Endothelial cell of umbilical vein (primary cell): Measurements from ENCODE around the gene DOLK. TPM values are rescaled to one million over a fixed set of nuclear protein-coding genes. Genes with fewer than 3 reads are reported as not detected.

Experiments
- BruUV-seq: library from RNA; stranded (reverse); fragments of 400-500 nt; replicated peaks from 2 replicates; lab custom pipeline; 2021; lab: Mats Ljungman, UMichigan
- CTCF ChIA-PET: fragments of 300-600, 350-600 bp; sonication (Branson Sonifier 250); formaldehyde crosslinking; loops from one replicate; lab custom pipeline; 2021; ENCODE audit warnings: antibody characterized with exemption, inconsistent platforms; lab: Charles Lee
- POLR2A ChIA-PET: fragments of 300-600, 350-600 bp; sonication (Branson Sonifier 250); formaldehyde crosslinking; loops from one replicate; lab custom pipeline; 2021; ENCODE audit warnings: antibody characterized with exemption, inconsistent platforms; lab: Charles Lee
- DNase-seq: peaks from one replicate; pipeline ENCODE4 v3.0.0-alpha.2; 2011; ENCODE audit warnings: low read depth, low spot score
- FAIRE-seq: peaks from 2 replicates; lab custom pipeline; 2011; peaks lifted over from hg19 to GRCh38; lab: Jason Lieb, UNC
- H2AFZ ChIP-seq: 2 replicates; pipeline ENCODE4 v1.6.0; 2012; ENCODE audit warnings: low read depth, low read length, control low read depth, inconsistent platforms
- H3K27ac ChIP-seq: 2 replicates; pipeline ENCODE4 v1.5.1; 2011; ENCODE audit warnings: low read depth, mild to moderate bottlenecking, control low read depth, low read length, moderate library complexity; ENCODE audit not compliant: insufficient read depth
- H3K27me3 ChIP-seq, 2 experiments: 2 replicates each; pipeline versions ENCODE4 v1.6.0 to v1.6.1; 2011; ENCODE audit warnings: low read length in 2 of 2, mixed read lengths in 1 of 2; ENCODE audit not compliant: control insufficient read depth in 2 of 2, insufficient read depth in 2 of 2
- H3K36me3 ChIP-seq, 2 experiments: 2 replicates in 1 of 2; 3 replicates in 1 of 2; pipeline ENCODE4 v1.5.1; 2011; ENCODE audit warnings: low read length in 2 of 2, mild to moderate bottlenecking in 1 of 2, moderate library complexity in 1 of 2; ENCODE audit not compliant: control insufficient read depth in 2 of 2, insufficient read depth in 2 of 2; ENCODE audit errors: extremely low read depth in 1 of 2
- H3K4me1 ChIP-seq: 3 replicates; pipeline ENCODE4 v1.5.1; 2011; ENCODE audit warnings: mild to moderate bottlenecking, low read length; ENCODE audit not compliant: control insufficient read depth, insufficient read depth; ENCODE audit errors: extremely low read depth
- H3K4me2 ChIP-seq: 2 replicates; pipeline ENCODE4 v1.6.1; 2011; ENCODE audit warnings: low read length, control low read depth, mixed read lengths; ENCODE audit not compliant: insufficient read depth
- H3K4me3 ChIP-seq, 3 experiments: fragments of 200-600 bp in 1 of 3; sonication (generic), shearing (Covaris generic) in 1 of 3; replicated peaks in 1 of 3; 2 replicates each; pipeline ENCODE4 v1.5.1; 2011 to 2016; ENCODE audit warnings: control low read depth in 3 of 3, low read length in 3 of 3, mild to moderate bottlenecking in 2 of 3, inconsistent platforms in 1 of 3, low read depth in 1 of 3, moderate library complexity in 1 of 3; ENCODE audit not compliant: insufficient read depth in 1 of 3
- H3K79me2 ChIP-seq: 2 replicates; pipeline ENCODE4 v1.6.0; 2012; ENCODE audit warnings: low read length, inconsistent platforms; ENCODE audit not compliant: control insufficient read depth, insufficient read depth
- H3K9ac ChIP-seq: replicated peaks from 2 replicates; pipeline ENCODE3; 2011; ENCODE audit warnings: low read length, control low read depth; ENCODE audit not compliant: insufficient read depth; ENCODE audit errors: extremely low read depth
- H3K9me1 ChIP-seq: replicated peaks from 3 replicates; pipeline ENCODE4 v1.6.0; 2011; ENCODE audit warnings: mild to moderate bottlenecking, low read length; ENCODE audit not compliant: control insufficient read depth, insufficient read depth; ENCODE audit errors: extremely low read depth
- H3K9me3 ChIP-seq: replicated peaks from 2 replicates; pipeline ENCODE4 v1.5.1; 2012; ENCODE audit warnings: low read length, inconsistent platforms; ENCODE audit not compliant: control insufficient read depth, insufficient read depth
- H4K20me1 ChIP-seq: replicated peaks from 2 replicates; pipeline ENCODE3; 2011; ENCODE audit warnings: mild to moderate bottlenecking, low read length; ENCODE audit not compliant: control insufficient read depth, insufficient read depth; ENCODE audit errors: extremely low read depth
- CTCF ChIP-seq, 2 donors: IDR thresholded peaks; 1 replicate in 1 of 2; 2 replicates in 1 of 2; pipeline ENCODE4 v1.5.1; 2011; ENCODE audit warnings: low read length in 2 of 2, mild to moderate bottlenecking in 2 of 2, moderate library complexity in 2 of 2, control low read depth in 1 of 2, inconsistent platforms in 1 of 2, low read depth in 1 of 2; ENCODE audit not compliant: insufficient read depth in 1 of 2; ENCODE audit errors: extremely low read depth in 1 of 2
- EZH2 ChIP-seq: IDR thresholded peaks from 2 replicates; pipeline ENCODE4 v1.6.1; 2012; ENCODE audit warnings: borderline replicate concordance, low read depth, mild to moderate bottlenecking, moderate library complexity, low read length, inconsistent platforms; ENCODE audit not compliant: severe bottlenecking
- FOS ChIP-seq: IDR thresholded peaks from 2 replicates; pipeline ENCODE4 v1.6.1; 2011; ENCODE audit warnings: mild to moderate bottlenecking, low read length, moderate library complexity, borderline replicate concordance; ENCODE audit not compliant: insufficient read depth
- GATA2 ChIP-seq: IDR thresholded peaks from 2 replicates; pipeline ENCODE4 v1.7.0; 2011; ENCODE audit warnings: low read depth, mild to moderate bottlenecking, moderate library complexity, mixed read lengths, low read length; ENCODE audit not compliant: insufficient read length, insufficient read depth
- MYC ChIP-seq: IDR thresholded peaks from one replicate; pipeline ENCODE4 v1.6.1; 2011; ENCODE audit warnings: mild to moderate bottlenecking, low read depth, low read length
- POLR2A ChIP-seq: IDR thresholded peaks from 2 replicates; pipeline ENCODE4 v1.6.1; 2012; ENCODE audit warnings: low read depth, mild to moderate bottlenecking, control low read depth, low read length
- POLR2AphosphoS5 ChIP-seq: IDR thresholded peaks from 2 replicates; pipeline ENCODE4 v1.6.1; 2012; ENCODE audit warnings: low read depth, mild to moderate bottlenecking, control low read depth, low read length, moderate library complexity; ENCODE audit not compliant: insufficient read depth
- dilution Hi-C: fragments of 300-500 bp; cut with MboI; formaldehyde crosslinking; loops from one replicate; pipeline ENCODE4 v1.15.0; 2019; ENCODE audit warnings: low sequenced_read_pairs; ENCODE audit not compliant: extremely low pct_ligation_motif_present
- intact Hi-C: fragments of 100-400 bp; cut with micrococcal nuclease; formaldehyde crosslinking; loops from one replicate; pipeline ENCODE4 v1.10.0; 2022
- polyA plus RNA-seq, 4 experiments: library from polyadenylated mRNA; depleted of rRNA in 3 of 4; stranded (reverse) in 3 of 4; unstranded in 1 of 4; fragments of >200 nt; gene quantifications; 2 replicates each; pipeline versions ENCODE4 v1.2.1 to v1.2.3, GENCODE V29; 2011 to 2012; ENCODE audit warnings: missing spikeins in 1 of 4
- total RNA-seq: library from RNA; stranded (reverse); gene quantifications from 2 replicates; pipeline ENCODE4 v1.2.3, GENCODE V29; 2021

Gene DOLK
- total and polyA plus RNA-seq, 2 donors (not counting 3 experiments of a cell fraction or from before 2014, with no cell fraction given): 22.3 to 59.8 TPM

DNA sequence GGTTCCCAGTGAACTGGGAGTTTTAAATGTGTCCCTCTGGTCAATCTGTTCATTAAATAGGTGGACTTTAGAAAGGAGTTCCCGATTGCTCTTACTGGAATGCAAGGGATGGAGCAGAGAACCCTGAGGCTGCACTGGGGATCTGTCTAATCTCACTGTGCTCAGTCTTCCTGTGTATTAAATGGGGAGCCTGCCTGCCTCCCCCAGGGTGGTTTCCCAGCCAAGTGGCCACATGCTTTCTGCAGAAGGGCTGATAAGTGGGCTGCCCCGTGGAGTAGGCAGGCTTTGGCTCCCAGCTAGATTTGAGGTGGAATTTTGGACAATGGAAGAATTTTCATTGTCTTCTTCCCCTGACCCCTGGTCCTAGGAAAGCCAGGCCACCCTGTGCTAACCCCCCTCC lies 40.7 kb downstream of the DOLK start:
- no peak for TF ChIP-seq EZH2
- TF ChIP-seq POLR2A: no peak
- TF ChIP-seq MYC: no peak
- no peak for TF ChIP-seq FOS
- no peak for TF ChIP-seq CTCF (IDR thresholded peaks at IDR 0.05; ENCODE audit: extremely low read depth in 1 of 2, insufficient read depth in 1 of 2, low read depth in 1 of 2, low read length in 2 of 2)
- TF ChIP-seq GATA2: no peak
- TF ChIP-seq POLR2AphosphoS5: no peak
- DNase-seq: no peak
- Histone ChIP-seq H3K4me3 (no peak overlapping the region), H2AFZ (no peak overlapping the region), H3K4me2 (no peak overlapping the region), H3K4me1 (peaks cover 22% of the 10 kb centered on the region), H3K9me3 (no peaks in the 10 kb centered on the region), H3K9ac (no peak overlapping the region), H3K27ac (no peak overlapping the region), H3K9me1 (no peaks in the 10 kb centered on the region), H4K20me1 (no peaks in the 10 kb centered on the region), H3K36me3 (peaks cover 17 to 44% of the 10 kb centered on the region in 2 experiments), H3K27me3 (no peaks in the 10 kb centered on the region), H3K79me2 (peaks cover 78% of the 10 kb centered on the region)
- FAIRE-seq: no peak
- POLR2A ChIA-PET: no interaction called here
- dilution Hi-C loops (no loop called here), intact Hi-C loops (no loop called here)
- CTCF ChIA-PET: interaction anchor here (1.0 to 1.2 kb wide), 2 partner anchors 15 to 19 kb away, joined by 3 to 5 read pairs; no protein-coding TSS in a partner anchor
- BruUV-seq: no TSS peak
